GM12892 (cell line): ENCODE data around the gene PRR11.

Experiments used
- POLR2A ChIP-seq: IDR thresholded peaks from 2 replicates; pipeline ENCODE4 v1.6.1; 2011; ENCODE audit warnings: low read depth, low read length, control low read depth
- POLR2AphosphoS5 ChIP-seq: IDR thresholded peaks from 2 replicates; pipeline ENCODE4 v1.6.1; 2011; ENCODE audit warnings: low read depth, low read length, control low read depth
- TAF1 ChIP-seq: IDR thresholded peaks from 2 replicates; pipeline ENCODE4 v1.6.1; 2011; ENCODE audit warnings: low read depth, mild to moderate bottlenecking, control low read depth, low read length, borderline replicate concordance

- TF ChIP-seq TAF1: no peak
- TF ChIP-seq POLR2A: no peak
- no peak for TF ChIP-seq POLR2AphosphoS5
Measured at GRCh38 chr17:59193336-59193862, 37.9 kb downstream of the PRR11 start.
